Fibroblast of peridontal ligament (primary cell): Measurements from ENCODE around the gene MAN1B1.

ENCODE experiments used
- DNase-seq: peaks from one replicate; pipeline ENCODE4 v3.0.0-alpha.2; 2010; ENCODE audit errors: extremely low read depth

Gene MAN1B1

DNA sequence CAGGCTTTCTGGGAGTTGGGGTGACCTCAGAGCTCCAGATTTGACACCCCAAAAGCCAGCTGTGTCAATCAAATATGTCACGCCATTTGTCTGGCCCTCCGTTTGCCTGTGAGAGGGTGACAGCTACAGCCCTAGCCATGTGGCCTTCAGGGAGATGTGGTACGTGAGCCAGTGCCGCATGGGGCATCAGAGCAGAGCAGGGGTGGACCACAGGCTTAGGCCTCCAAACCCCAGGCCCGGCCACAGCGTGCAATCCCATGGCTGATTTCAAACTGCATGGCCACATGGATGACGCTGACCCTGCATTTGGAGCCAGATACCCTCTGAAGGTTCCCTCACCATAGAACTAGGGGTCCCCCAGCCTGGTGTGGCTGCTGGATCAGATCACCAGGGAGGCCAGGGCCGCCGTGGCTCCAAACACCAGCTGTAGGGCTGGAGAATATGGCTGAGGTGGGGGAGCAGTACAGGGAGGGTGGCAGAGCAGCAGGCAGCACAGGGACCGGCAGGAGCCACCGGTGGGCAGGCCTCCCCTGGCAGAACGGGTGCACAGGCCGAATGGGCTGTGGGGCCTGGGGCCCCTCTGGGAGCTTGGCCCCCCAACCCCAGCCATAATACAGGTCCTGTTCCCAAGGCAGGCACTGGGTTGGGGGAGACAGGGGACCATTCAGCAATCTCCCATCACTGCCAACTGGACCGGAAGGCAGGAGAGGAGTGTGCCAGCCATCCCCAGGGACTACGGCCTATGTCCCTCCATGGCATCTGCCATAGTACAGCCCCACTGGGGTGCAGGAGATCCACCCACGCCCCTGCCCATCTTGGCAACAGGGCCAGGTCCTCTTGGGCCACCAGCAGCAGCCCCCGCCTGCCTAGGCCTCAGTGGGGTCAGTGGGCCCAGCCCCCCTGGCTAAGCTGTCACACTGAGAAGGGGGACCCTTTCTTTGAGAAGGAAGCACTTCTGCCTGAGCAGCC is 18.0 kb upstream of the MAN1B1 start:
- DNase-seq = no peak

DNA sequence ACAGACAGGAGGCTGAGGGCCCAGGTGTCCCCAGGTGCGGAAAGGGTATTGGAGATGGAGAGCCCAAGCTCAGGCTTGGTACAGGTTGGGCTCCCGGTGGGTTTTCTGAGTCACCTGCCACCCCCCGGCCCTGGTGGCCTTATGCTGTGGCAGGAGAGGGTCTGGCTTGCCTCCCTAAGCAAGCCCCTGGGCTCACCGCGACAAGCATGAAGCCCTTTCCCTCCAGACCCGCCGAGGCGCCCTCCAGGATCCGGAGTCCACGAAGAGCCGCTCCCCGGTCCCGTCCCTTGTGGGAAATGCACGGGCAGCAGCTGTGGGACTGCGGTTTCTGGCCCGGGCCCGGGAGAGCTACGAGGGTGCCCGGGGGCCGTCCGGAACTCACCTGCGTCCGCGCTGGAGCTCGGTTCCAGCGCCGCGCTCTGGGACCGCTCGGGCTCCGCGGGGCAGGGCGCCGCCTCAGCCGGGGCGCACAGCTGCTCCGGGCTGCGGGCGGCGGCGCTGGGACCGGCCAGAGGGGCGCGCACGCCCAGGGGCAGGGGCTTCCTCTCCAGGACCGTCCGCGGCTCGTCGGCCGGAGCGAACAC is 17.2 kb upstream of the MAN1B1 start:
- no peak for DNase-seq

DNA sequence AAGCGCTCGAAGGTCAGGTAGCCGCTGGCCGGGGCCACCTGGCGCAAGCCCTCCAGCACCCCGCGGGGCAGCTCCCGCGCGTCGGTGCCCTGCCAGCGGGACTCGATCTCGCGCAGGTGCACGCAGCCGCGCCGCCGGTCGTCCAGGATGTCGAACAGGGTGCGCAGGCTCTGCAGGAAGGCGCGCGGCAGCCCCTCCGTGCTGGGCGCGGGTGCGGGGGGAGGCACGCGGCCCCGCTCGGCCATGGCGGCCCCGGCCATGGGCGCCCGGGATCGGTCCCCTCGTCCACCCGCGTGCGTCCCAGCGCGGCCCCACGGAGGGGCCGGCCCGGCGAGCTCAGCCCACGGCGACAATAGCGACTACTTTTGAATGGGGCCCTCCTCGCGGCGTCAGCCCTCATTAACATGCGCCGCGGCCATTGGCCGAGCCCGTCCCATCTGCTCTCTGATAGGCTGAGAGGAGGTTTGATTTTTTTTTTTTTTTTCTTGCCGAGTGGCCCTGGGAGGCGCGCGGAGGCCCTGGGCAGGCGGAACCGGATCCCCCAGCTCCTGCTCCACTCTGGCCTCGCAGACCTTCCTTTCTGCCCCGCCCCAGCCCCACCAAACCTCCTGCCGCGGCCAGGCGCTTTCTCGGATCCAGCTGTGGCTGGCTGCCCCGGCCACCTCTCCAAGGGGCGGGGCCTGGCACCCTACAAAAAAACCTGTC is 16.4 kb upstream of the MAN1B1 start, which contains the start of gene SAPCD2:
Gene SAPCD2, minus strand, starts transcription at position 357 of the 705 bp plus-strand sequence. Its CDS starts 97 bp downstream, at position 260.
- peak; percentile 73 for DNase-seq

DNA sequence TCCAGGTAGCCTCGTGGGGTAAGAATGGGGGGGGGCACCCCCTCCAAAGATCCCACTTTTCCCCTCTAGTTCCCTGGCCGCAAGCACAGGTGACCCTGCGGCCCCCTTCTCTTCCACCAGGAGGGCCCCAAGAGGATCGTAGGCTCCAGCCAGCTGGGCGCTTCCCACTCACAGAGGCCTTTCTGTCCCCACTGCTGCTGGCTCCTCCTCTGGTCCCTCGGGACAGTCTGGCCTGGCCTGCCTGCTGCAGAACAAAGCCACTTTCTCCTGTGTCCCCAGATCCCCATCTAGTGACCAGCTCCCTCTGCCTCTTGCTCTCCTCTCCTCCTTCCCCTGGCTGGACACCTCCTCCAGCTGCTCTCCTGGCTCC is 15.9 kb upstream of the MAN1B1 start:
- no peak for DNase-seq

DNA sequence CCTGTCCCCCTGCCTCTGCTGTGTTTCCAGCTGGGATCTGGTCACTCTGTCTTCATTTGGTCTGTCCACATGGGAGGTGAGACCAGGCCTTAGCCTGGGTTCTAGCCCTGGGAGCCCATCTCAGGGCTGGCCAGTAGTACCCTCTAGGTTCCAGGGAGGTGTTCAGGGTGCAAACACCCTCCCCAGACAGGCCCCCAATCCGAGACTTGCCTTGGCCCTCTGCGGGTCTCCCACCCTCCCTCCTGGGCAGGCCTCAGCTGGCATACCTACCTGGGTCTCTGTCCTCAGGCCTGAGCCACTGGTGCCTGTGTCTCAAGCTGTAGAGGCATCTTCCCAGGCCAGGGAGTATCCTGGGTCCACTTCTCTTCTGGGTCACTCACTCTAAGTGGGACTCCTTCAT is 15.5 kb upstream of the MAN1B1 start:
- no peak for DNase-seq

DNA sequence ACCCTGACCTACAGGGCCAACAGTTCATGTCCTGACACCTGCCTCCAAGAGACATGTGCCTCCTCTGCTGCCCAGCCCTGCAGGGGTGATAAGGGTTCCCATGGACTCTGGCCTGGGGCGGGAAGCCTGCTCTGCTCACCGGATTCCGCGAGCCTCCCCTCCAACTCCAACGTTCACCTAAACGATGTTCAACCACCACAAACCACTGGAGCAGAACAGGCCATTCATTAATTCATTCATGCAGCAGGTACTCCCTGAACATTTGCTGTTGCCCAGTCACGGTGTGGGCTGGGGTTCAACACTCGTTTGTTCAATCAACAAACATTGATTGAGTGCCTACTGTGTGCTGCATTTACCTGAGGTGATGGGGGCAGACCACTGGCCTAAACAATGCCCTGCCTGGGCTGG is 12.8 kb upstream of the MAN1B1 start:
- DNase-seq = no peak

DNA sequence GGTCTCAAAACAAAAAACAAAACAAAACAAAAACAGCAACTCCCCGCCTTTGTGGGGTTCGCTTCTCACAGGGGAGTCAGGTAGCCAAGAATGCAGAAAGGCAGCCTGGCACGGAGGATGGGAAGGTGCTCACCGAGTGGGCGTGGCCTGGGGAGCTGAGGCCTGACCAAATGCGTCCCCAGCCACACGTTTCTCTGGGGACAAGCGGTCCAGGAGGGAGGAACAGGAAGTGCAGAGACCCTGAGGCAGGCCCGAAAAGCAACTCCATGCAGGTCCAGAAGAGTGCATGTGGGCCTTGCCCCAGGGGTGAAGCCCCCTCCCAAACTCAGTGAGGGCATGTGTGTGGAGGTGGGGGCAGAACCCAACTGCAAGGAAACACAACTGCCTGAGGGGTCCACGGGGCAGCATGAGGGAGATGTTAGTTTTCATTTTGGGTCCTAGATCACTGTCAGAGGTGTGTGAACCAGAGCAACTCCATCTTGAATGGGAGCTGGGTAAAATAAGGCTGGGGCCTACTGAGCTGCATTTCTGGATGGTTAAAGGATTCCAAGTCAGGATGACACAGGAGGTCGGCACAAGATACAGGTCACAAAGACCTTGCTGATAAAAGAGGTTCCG is 12.0 kb upstream of the MAN1B1 start:
- no peak for DNase-seq

DNA sequence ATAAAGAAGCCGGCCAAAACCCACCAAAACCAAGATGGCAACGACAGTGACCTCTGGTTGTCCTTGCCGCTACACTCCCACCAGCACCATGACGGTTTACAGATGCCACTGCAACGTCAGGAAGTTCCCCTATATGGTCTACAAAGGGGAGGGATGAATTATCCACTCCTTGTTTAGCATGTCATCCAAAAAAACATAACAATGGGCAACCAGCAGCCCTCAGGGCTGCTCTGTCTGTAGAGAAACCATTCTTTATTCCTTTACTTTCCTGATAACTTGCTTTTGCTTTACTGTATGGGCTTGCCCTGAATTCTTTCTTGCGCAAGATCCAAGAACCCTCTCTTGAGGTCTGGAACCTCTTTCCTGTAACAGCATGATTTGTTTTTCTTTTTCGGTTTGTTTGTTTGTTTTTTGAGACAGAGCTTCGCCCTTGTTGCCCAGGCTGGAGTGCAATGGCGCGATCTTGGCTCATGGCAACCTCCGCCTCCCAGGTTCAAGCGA is 11.5 kb upstream of the MAN1B1 start:
- DNase-seq = no peak

DNA sequence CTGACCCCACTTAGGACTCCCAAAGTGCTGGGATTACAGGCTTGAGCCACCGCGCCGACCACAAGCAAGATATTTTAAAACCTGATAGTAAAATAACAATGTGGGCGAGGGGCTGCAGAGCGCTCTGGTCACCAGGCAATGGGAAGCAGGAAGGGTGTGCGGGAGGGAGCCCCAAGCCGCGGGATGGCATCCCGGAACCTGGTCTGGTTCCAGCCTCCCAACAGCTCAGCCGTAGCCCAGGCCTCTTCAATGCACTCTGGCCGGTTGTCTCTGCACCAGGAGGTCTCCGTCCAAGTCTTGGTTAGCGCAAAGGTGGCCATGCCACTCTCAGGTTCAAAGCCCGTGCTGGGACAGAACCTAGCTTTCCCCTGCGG is 10.2 kb upstream of the MAN1B1 start:
- no peak for DNase-seq

DNA sequence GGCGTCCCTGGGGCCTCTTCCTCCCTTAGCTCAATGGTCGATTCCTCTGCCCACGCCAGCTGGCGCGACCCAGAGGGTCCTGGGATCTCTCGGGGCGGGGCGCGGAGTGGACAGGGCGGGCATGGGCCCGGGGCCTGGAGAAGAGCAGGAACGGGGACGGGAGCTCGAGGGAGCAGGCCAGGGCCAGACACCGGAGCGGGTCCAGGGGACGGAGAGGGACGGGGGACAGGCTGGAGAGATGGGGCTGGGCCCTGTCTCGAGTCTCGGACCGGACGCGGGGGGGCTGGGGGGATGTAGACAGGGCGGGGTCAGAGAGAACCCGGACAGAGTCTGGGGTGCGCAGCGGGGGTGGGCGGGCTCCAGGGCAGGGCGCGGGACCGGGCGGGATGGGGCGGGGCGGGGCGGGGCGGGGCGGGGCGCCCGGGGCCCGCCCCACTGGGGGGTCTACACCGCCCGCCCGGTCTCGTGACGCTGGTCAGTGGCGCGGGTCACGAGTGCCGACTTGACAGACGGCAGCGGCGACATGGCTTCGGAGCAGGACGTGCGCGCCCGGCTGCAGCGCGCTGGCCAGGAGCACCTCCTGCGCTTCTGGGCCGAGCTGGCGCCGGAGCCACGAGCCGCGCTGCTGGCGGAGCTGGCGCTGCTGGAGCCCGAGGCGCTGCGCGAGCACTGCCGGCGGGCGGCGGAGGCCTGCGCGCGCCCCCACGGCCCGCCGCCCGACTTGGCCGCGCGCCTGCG is 9.6 kb upstream of the MAN1B1 start, which contains the start of gene UAP1L1:
Gene UAP1L1, plus strand, starts transcription at position 508 of the 738 bp plus-strand sequence. Its CDS starts 16 bp downstream, at position 524.
- peak; percentile 46 for DNase-seq

DNA sequence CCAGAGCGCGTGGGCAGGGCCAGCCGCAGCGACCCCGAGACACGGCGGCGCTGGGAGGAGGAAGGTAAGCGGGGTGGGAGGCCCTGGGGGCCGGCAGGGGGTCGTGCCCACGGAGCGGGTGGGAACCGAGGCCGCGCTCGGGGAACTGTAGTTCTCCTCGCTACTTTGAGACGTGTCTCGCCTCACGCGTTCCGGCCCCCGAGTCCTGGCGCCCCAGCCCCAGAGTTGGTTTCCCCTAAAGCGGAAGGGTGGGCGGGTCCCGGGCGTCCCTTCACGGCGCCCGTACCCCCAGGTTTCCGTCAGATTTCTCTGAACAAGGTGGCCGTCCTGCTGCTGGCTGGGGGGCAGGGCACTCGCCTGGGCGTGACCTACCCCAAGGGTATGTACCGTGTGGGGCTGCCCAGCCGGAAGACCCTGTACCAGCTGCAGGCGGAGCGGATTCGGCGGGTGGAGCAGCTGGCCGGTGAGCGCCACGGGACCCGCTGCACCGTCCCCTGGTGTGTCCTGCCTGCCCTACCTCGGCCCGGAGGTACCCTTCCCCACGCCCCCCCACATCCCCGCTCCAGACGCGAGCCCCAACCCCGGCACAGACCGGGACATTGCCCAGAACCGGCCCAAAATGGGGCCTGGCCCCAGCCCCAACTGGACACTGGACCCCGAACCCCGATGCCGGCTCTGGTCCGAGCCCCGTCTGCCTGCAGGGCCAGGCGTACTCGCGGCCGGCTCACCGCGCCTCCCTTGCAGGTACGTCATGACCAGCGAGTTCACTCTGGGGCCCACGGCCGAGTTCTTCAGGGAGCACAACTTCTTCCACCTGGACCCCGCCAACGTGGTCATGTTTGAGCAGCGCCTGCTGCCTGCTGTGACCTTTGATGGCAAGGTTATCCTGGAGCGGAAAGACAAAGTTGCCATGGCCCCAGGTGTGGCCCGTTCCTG is 8.8 kb upstream of the MAN1B1 start:
- DNase-seq = no peak

DNA sequence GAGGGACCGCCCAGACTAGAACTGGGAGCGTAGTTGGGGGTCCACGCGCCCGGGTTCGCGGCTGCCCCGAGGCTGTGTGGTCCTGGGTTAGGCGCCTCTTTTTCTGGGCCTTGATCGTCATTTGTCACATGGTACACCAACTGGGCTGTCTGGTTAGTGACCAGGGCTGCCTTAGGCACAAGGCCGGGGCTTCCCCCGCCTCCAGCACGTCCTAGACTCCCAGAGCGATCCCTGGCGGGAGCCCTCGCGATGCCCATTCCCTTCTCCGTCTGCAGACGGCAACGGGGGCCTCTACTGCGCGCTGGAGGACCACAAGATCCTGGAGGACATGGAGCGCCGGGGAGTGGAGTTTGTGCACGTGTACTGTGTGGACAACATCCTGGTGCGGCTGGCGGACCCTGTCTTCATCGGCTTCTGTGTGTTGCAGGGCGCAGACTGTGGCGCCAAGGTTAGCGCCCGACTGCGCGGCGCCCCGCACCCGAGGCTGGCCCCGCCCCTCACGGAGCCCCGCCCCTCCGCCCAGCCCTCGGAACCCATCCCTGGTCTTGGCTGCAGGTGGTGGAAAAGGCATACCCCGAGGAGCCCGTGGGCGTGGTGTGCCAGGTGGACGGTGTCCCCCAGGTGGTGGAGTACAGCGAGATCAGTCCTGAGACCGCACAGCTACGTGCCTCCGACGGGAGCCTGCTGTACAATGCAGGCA is 7.9 kb upstream of the MAN1B1 start:
- DNase-seq = no peak

DNA sequence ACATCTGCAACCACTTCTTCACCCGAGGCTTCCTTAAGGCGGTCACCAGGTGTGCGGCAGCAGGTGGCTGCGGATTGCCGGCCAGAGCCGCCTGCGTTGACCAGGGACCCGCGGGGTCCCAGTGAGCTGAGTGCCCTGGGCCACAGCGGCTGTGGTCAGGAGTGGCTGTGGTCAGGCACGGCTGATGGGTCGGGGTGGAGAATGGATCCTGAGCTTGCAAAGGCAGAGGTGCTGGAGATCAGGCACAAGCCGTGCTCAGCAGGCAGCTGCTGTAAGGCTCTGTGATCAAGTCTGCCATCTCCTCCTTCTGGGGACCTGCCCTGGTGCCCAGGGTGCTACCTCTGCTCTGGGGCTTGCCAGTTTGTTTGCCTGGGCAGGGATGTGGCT is 7.4 kb upstream of the MAN1B1 start:
- DNase-seq = no peak

DNA sequence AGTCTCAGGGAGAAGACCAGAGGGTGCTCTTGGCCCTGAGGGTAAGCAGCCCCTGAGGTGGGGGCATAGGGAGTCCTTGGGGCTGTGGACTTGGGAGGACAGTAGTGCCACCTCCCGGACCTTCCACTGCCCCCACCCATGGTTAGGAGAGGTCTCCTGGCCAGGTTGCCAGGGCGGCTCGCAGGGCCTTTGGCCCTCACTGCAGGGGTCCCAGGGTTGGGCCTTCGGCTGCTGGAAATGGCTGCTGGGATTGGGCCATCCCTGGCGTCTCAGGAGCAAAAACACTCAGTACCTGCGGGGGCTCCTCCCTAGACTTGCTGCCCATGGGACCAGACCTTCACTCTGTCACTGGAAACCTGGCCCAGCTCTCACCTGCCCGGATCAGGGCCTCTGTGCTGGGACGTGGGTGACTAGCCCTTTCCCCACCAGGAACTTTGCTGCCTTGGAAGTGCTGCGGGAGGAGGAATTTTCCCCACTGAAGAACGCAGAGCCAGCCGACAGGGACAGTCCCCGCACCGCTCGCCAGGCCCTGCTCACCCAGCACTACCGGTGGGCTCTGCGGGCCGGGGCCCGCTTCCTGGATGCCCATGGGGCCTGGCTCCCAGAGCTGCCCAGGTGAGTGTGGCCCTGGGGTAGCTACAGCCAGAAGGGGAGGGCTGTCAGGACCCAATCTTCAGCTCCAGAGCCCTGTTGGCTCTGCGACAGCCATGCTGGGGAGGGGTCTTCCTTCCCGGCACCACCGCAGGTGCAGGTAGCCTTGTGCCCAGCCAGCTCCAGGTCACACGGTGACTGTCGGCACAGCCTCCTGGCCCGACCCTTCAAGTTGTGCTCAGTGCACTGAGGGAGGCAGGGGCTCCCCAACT is 6.3 kb upstream of the MAN1B1 start:
- no peak for DNase-seq

DNA sequence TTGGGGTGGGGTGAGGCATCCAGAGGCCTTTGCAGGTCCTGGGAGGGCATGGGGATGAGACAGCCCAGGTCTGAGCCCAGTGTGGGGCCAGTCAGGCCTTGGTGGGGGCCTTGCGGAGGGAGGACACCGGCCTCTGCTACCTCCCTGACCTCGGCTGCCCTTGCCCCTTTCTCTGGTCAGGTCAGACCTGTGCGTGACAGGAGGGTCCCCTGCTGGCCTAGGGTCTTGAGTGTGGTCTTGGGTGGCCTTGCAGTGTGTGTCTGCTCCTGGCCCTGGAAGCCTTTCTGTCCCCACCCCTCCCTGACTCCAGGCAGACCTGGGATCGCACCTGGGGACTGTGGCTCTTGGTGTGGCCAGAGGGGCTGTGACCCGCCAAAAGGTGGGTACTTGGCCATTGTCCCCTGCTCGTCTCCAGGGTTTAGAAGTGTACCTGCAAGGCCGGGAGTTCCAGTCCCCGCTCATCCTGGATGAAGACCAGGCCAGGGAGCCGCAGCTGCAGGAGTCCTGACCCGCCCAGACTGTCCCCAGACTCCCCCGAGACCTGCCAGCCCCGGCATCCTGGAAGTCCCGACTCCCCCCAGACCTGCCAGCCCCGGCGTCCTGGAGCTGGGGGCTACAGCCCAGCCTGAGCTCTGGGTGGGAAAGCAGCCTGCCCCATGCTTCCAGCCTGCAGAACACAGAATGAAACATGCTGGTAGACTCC is 4.4 kb upstream of the MAN1B1 start:
- DNase-seq = no peak

DNA sequence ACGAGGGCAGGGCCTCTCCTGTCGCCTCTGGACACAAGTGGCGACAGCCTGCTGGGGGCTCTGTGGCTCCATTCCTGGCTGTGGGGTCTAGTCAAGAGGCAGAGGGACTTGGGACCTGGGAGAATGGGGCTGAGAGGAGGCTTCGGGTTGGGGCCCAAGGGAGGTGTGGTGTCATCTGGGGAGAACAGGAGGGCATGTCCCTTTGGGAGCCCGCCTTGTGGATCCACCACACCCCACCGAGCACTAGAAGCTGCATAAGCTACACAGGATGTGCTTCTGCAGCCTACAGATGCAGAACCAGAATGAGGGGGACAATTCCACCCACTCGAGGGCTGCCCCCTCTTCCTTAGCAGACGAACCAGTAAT is 3.9 kb upstream of the MAN1B1 start:
- DNase-seq = no peak

DNA sequence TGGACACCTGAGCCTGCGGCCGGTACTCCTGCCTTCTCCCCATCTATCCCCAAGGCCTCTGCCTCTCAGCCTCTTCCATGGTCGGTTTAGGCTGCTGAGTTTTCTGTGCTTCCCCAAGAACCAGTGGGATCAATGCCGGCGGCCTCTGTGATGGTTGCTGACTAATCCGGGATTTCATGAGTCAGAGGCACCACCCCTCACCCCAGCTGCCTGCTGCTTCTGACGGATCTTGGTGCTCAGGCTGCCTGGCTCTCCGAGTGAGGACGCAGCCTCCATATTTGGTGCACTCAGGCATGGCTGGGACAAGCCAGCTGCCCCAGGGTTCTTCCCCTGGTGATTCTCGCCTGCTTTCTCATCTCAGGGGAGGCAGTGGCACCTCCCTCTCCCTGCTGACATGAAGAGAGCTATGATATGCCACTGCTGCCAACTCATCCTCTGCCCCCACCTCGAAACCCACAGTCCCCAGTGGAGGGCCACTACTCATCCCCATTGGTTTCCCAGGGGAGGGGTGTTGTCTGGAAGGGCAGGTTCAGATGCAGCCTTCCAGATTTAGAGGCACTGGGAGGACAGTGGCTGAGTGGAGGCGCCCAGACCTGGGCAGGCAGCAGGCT is 3.3 kb upstream of the MAN1B1 start:
- peak; percentile 95 for DNase-seq
